Mucosa of descending colon (tissue), 3 donors: ENCODE measurements around the gene MLPH. TPM values are rescaled to one million over a fixed set of nuclear protein-coding genes. Genes with fewer than 3 reads are reported as not detected.

ENCODE experiments used
- ATAC-seq: fragments of 200-7000 bp; cut with Tn5 transposase; one replicate; pipeline ENCODE4 v1.9.1; 2020; ENCODE audit warnings: mild to moderate bottlenecking, moderate library complexity
- DNase-seq, 3 donors: peaks; one replicate each; pipeline ENCODE4 v3.0.0-alpha.2; 2020
- H3K36me3 ChIP-seq: fragments of 200-600 bp; one replicate; pipeline ENCODE4 v1.8.0; 2021; ENCODE audit warnings: low read depth, mild to moderate bottlenecking
- H3K4me1 ChIP-seq: fragments of 200-600 bp; one replicate; pipeline ENCODE4 v1.8.0; 2021; ENCODE audit warnings: low read depth, mild to moderate bottlenecking
- H3K4me3 ChIP-seq: fragments of 200-600 bp; one replicate; pipeline ENCODE4 v1.8.0; 2021; ENCODE audit warnings: mild to moderate bottlenecking
- H3K9me3 ChIP-seq: fragments of 200-600 bp; one replicate; pipeline ENCODE4 v1.8.0; 2021; ENCODE audit warnings: mild to moderate bottlenecking
- intact Hi-C, 2 donors: fragments of 100-400 bp; cut with DNase I in 1 of 2; cut with micrococcal nuclease in 1 of 2; formaldehyde crosslinking; loops; one replicate each; pipeline versions ENCODE4 v1.11.0 to v1.11.1; 2022; cut with DNase I, micrococcal nuclease
- total RNA-seq, 3 donors: library from RNA; stranded (reverse); fragmentation: NEBNext Ultra II Directional in 2 of 3; extraction: Animal tissue kit (Norgen Biotek cat#: 25700) in 2 of 3; gene quantifications; one replicate each; pipeline versions ENCODE4 v1.2.1 to v1.2.4, GENCODE V29; 2021 to 2023
- TF ChIP-seq, protein P1 (sequence below): fragments of 200-600 bp; IDR thresholded peaks from one replicate; pipeline ENCODE4 v1.8.0; 2022; ENCODE audit warnings: antibody characterized with exemption, mild to moderate bottlenecking
- donor health status: DM: no; HTN: no; CAD: no; lungs with moderate emphysema.
- donor health status: DM: no; HTN: no; CAD: no.
- donor health status: DM: no; HTN: yes; CAD: no.

The MLPH gene
- total RNA-seq, 3 donors from 2014 or later = 46.8 to 133 (median 121) TPM

DNA sequence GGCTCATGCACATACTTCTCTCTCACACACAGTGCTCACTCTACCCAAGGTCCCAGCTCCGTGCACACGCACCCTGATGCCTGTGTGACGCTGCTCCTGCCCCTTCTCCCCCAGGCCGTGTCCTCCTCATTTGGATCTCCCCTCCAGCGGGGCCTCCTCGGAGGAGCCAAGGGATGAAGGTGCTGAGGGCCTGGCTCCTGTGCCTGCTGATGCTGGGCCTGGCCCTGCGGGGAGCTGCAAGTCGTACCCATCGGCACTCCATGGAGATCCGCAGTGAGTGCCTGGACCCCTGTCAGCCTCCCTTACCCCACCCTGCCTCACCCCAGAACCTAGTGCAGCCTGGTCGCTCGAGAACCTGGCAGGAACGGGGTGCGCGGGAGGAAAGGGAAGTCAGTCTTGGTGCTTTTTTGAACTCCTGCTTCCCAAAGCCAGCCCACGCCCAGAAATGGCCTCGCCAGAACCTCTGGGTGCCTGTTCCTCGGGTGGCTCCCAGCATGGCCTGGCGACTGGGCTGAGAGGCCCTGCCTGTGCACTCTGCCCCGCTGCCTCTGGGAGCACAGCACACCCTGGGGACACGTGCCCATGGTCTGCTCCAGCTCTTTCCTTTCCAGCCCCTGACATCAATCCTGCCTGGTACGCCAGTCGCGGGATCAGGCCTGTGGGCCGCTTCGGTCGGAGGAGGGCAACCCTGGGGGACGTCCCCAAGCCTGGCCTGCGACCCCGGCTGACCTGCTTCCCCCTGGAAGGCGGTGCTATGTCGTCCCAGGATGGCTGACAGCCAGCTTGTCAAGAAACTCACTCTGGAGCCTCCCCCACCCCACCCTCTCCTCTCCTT, 79.6 kb downstream of the MLPH start, which contains the start of gene PRLH:
TSS of gene PRLH (plus strand) at position 174 of the 835 bp plus-strand sequence. CDS start at position 174, 0 bp downstream.
- no peak for DNase-seq
- no peaks in the 10 kb centered on the region for H3K4me1 ChIP-seq
- H3K9me3 ChIP-seq = no peaks in the 10 kb centered on the region
- intact Hi-C loops = loop anchor here in 1 of 2 donors (5.0 kb wide), 1 partner anchor 49 kb away; no protein-coding TSS in a partner anchor
- no peak within 1 kb of the TSS for H3K4me3 ChIP-seq
- no peak for ATAC-seq
- H3K36me3 ChIP-seq = no peaks in the 10 kb centered on the region
- TF ChIP-seq, protein P1, sequence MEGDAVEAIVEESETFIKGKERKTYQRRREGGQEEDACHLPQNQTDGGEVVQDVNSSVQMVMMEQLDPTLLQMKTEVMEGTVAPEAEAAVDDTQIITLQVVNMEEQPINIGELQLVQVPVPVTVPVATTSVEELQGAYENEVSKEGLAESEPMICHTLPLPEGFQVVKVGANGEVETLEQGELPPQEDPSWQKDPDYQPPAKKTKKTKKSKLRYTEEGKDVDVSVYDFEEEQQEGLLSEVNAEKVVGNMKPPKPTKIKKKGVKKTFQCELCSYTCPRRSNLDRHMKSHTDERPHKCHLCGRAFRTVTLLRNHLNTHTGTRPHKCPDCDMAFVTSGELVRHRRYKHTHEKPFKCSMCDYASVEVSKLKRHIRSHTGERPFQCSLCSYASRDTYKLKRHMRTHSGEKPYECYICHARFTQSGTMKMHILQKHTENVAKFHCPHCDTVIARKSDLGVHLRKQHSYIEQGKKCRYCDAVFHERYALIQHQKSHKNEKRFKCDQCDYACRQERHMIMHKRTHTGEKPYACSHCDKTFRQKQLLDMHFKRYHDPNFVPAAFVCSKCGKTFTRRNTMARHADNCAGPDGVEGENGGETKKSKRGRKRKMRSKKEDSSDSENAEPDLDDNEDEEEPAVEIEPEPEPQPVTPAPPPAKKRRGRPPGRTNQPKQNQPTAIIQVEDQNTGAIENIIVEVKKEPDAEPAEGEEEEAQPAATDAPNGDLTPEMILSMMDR = no peak

DNA sequence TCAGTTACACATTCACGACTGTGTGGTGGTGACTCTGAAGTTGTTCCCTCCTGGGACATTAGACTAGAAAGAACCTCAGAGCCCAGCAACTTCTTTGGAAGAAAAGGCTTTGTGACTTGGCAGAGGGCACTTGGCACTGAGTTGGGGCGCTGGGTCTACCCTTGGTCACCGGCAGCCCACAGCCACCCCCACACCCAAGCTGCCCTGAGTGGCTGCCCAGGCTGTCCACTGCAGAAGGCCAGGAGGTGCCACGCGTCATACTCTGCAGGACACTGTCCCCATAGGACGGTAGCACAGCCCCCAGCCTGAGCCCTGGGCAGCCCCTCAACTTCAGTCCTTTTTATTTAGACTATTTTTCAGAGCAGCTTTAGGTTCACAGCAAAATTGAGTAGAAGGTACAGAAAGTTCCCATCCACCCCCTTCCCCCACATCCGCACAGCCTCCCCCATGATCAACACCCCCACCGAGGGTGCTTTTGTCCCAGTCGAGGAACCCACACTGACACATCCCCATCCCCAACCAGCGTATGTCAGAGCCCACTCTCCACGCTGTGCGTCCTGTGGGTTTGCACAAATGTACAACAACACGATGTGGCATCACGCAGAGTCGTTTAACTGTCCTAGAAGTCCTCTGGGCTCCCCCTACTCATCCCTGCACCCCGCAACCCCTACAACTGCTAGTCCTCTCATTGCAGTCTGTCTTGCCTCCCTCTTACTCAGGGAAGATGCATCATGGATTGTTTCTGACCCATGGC, 80.4 kb downstream of the MLPH start:
- intact Hi-C loops = loop anchor here in 1 of 2 donors (5.0 kb wide), 1 partner anchor 50 kb away; no protein-coding TSS in a partner anchor
- ATAC-seq (no peak), DNase-seq (no peak)
- no peaks in the 10 kb centered on the region for H3K9me3 ChIP-seq
- TF ChIP-seq, protein P1 = no peak
- H3K4me3 ChIP-seq = no peak overlapping the region
- H3K36me3 ChIP-seq = no peaks in the 10 kb centered on the region
- H3K4me1 ChIP-seq = peaks cover 8% of the 10 kb centered on the region

DNA sequence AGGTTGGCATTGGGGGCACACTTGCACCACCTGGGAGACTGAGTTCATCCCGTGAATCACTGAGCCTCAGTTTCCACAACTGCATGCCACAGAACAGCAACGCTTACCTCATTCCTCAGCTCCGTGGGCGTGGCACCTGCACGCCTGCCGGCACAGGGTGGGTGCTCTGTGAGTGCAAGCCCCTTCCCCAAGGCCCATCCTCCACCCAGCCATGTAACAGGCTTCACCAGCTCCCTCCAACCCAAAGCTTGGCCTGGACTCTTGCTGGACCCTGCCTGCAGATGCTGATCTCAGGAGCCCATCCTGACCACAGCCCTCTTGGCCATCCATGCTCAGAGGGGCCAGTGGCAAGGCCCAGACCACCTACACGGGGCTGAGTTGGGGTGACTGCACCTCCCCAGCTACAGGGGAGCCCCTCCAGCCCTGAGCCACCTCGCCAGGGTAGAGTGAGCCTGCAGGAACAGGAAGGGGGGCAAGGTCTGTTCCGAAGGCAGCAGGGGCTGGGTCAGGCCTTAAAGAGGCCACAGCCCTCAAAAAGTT, 81.1 kb downstream of the MLPH start:
- TF ChIP-seq, protein P1 = no peak
- H3K36me3 ChIP-seq = no peaks in the 10 kb centered on the region
- peaks cover 10% of the 10 kb centered on the region for H3K4me1 ChIP-seq
- H3K4me3 ChIP-seq = no peak overlapping the region
- DNase-seq (peak in 1 of 3 donors; percentile 13), ATAC-seq (no peak)
- H3K9me3 ChIP-seq = no peaks in the 10 kb centered on the region
- intact Hi-C loops = loop anchor here in 1 of 2 donors (5.0 kb wide), 1 partner anchor 51 kb away; no protein-coding TSS in a partner anchor

DNA sequence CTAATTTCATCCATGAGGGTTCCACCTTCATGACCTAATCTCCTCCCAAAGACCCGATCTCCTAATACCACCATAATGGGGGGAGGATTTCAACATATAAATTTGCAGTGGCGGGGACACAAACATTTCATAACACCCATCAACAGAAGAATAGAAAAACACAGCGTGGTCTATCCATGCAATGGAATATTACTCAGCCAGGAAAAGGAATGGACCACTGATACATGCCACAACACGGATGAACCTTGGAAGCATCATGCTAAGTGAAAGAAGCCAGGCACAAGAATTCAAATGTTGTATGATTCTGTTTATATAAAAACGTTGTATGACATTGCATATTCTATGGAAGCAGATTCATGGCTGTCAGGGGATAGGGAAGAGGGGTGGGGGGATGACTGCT, 82.0 kb downstream of the MLPH start:
- intact Hi-C loops = loop anchor here in 1 of 2 donors (5.0 kb wide), 1 partner anchor 52 kb away; no protein-coding TSS in a partner anchor
- no peaks in the 10 kb centered on the region for H3K9me3 ChIP-seq
- H3K4me1 ChIP-seq = peaks cover 10% of the 10 kb centered on the region
- no peaks in the 10 kb centered on the region for H3K36me3 ChIP-seq
- no peak for ATAC-seq
- TF ChIP-seq, protein P1 = no peak
- H3K4me3 ChIP-seq = no peak overlapping the region
- no peak for DNase-seq

DNA sequence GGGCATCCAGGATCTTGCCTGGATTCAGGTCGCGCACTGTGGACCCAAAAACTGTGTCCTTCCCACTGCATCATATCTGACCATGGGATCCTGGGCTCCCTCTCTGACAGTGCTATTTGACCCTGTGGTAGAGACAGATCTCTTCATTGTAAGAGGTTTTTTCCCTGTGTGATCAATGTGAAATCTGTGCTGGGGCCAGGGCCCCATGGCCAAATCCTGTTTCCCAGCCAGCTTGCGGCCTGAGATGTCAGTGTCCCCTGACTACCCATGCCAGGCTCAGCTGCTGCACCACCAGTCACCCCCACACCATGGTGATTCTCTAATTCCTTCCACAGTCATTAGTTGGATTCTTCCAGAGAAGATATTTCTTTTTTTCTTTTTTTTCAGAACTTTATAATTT, 82.8 kb downstream of the MLPH start:
- intact Hi-C loops = loop anchor here in 1 of 2 donors (5.0 kb wide), 1 partner anchor 53 kb away; no protein-coding TSS in a partner anchor
- ATAC-seq (no peak), DNase-seq (peak in 1 of 3 donors; percentile 6)
- peaks cover 10% of the 10 kb centered on the region for H3K4me1 ChIP-seq
- H3K4me3 ChIP-seq = no peak overlapping the region
- TF ChIP-seq, protein P1 = no peak
- H3K36me3 ChIP-seq = no peaks in the 10 kb centered on the region
- no peaks in the 10 kb centered on the region for H3K9me3 ChIP-seq
